Kidney tubule cell (primary cell): ENCODE data around the gene LRWD1.
"Not testable (repeated sequence)": the region's sequence is repeated elsewhere in the genome, so short reads cannot be mapped to it uniquely, and the experiment has no call there.

Experiments
- DNase-seq: peaks from one replicate; pipeline ENCODE4 v3.0.0-alpha.2; 2018; ENCODE audit warnings: low spot score

The LRWD1 gene

DNA sequence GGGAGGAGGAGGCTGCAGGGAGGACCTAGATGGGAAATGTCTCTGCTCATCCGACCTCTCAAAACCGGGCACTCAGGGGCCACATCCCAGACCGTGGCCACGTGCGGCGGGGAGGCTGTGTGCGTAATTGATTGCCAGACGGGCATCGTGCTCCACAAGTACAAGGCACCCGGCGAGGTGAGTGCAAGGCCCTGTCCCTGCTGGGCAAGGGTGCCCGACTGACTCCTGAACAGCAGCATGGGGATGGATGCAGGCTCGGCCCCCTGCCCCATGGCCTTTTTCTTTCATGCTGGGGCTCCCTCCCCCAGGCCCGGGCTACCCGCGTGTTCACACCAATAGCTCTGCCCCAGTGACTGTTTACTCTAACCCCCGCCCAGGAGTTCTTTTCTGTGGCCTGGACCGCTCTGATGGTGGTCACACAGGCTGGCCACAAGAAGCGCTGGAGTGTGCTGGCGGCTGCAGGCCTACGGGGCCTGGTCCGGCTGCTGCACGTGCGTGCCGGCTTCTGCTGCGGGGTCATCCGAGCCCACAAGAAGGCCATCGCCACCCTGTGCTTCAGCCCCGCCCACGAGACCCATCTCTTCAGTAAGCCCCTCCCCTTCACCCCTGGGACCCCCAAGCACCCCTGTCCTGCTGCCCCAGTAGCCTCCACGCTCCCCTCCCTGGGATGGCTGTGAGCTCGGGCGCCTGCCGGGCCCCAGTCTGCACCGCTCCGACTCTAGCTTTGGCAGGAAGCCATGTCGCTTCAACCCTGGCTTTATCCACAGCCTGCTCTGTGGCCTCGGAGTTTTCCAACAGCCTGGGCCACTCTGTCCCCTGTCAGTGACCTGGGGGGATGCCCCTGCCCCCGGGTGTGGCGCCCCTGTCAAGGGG is 3.9 kb downstream of the LRWD1 start:
- no peak for DNase-seq

DNA sequence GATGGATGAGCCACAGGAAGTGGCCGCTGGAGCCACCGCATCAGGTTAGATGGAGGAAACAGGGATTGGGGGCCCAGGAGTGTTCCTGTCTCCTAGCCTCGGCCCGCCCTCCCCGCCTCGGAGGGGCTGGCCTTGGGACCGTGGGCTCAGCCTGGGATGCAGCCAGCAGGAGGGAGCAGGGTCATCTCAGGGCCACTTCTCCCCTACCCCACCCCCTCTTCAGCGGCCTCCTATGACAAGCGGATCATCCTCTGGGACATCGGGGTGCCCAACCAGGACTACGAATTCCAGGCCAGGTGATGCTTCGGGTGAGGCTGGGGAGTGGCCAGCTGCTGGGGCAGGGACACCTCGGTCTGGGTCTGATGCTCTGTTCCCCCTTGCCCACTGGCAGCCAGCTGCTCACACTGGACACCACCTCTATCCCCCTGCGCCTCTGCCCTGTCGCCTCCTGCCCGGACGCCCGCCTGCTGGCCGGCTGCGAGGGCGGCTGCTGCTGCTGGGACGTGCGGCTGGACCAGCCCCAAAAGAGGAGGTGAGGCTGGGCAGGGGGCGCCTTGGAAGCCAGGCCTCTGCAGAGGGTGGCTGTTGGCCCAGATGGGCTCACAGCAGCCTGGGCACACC is 4.7 kb downstream of the LRWD1 start:
- DNase-seq, result no peak

DNA sequence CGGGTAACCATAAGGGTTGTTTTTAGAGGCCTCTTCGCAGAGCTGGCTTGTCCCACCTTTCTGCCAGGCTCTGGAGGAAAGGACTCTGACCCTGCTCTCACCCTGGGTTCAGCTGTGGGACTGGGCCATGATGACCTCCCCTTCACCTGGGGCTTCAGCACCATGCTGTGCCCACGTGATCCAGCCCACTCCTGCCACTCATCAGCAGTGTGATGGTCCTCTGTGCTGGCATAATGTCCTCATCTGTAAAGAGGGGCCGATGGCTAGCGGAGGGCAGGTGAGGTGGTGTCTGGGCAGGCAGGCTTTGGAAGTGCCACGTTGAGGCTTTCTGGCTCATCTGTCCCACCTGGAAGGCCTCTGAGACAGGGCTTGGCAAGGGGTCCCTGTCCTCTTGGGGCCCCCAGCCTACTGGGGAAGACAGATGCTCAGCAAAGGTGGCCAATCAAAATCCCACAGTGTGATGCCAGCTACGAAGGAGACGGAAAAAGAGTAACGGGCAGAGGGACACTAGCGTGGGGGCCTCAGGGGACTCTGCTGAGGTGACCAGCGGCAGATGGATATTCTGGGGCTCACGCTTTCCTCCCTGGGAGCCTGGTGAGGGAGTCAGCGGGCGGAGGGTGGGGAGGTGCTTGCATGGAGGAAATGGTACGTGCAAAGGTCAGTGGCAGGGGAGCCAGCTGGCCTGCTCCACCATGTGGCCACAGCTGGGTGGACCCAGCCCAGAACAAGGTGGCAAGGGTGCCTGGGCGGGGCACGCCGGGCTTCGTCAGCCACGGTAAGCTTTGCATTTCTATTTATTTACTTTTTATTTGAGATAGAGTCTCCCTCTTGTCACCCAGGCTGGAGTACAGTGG is 5.4 kb downstream of the LRWD1 start:
- DNase-seq, result no peak

DNA sequence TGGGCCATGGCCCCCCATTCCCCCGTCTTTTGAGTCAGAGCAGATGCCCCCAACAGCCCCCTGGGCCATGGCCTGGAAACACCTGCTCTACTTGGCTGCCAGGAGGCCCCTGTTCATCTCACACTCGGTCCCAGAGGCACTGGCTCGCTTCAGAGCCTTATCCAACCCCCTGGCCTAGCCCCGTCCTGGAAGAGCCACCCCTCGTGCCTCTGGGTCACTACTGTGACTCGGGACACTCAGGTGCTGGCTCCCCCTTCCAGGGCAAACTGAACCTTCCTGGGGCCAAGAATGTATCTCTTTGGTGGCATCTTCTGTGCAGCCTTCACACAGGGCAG is 7.0 kb downstream of the LRWD1 start:
- DNase-seq, result no peak

DNA sequence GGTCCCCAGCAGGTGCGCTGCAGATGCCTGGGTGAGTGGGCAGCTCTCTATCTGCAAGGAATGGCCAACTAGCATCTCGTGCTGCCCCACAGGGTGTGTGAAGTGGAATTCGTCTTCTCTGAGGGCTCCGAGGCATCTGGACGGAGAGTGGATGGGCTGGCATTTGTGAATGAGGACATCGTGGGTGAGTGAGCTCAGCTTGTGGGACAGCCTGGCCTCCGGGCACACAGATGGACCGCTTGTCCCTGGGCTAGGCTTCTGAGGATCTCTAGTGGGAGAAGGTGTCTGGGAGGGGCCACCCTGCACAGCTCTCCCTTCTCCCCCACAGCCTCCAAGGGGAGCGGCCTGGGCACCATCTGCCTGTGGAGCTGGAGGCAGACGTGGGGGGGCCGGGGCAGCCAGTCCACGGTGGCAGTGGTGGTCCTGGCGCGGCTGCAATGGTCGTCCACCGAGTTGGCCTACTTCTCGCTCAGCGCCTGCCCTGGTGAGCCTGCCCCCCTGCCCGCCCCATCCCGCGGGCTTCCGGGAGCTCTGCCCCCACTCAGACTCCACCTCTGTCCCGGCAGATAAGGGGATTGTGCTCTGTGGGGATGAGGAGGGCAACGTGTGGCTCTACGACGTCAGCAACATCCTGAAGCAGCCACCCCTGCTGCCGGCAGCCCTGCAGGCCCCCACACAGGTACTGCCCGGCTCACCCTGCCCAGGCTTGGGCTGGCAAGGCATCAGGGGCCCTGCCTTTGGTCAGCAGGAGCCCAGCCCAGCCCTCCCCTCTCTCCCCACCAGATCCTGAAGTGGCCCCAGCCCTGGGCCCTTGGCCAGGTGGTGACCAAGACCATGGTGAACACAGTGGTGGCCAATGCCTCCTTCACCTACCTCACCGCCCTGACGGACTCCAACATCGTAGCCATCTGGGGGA is 7.6 kb downstream of the LRWD1 start:
- no peak for DNase-seq

DNA sequence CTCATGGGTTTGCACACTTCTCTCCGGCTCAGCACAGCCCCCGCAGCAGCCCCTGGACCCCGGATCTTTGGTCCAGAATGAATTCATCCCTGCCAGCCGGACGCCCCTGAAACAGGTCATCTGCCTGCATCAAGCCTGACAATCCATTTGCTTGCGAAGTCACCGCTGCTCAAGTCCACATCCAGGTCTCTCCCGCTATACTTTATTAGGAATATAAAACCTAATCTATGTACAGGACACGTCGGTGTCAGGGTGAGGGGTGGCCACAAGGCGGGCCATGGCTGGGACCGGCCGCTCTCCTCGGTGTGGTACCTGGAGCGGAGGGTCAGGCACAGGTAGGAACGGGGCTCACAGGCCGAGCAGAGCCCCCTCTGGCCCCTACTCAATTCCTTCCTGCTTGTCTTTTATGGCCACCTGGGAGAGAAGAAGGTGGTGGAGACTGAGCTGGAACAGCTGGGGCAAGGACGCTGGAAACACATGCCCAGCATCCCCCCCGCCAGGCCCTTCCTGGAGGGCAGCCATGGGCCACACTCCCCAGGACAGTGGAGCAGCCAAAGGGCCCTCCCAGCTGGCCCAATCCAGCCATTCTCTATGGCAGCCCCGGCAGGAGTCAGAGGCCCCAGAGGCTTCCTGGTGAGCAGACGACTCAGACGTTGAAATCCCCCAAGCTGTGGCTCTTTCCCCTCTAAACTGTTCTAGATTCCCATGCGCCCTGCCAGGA is 8.6 kb downstream of the LRWD1 start:
- no peak for DNase-seq

DNA sequence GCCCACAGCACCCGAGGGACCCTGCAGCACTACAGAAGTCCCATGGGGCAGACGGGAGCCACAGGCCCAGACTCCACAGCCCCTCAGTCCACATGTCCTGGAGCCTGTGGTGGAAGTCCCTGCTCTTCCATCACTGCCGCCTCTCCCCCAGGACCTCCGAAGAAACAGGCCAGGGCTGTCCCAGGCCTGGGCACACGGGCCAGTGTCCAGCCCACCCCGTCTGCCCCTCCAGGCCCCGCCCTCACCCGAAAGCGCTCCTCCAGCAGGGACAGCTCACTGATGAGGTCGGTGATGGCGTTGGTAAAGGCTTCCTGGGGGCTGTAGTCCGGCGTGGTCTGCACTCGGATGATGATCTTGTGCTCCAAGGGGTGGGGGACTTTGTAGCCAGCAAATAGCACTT is 9.3 kb downstream of the LRWD1 start:
- not testable (repeated sequence) for DNase-seq

DNA sequence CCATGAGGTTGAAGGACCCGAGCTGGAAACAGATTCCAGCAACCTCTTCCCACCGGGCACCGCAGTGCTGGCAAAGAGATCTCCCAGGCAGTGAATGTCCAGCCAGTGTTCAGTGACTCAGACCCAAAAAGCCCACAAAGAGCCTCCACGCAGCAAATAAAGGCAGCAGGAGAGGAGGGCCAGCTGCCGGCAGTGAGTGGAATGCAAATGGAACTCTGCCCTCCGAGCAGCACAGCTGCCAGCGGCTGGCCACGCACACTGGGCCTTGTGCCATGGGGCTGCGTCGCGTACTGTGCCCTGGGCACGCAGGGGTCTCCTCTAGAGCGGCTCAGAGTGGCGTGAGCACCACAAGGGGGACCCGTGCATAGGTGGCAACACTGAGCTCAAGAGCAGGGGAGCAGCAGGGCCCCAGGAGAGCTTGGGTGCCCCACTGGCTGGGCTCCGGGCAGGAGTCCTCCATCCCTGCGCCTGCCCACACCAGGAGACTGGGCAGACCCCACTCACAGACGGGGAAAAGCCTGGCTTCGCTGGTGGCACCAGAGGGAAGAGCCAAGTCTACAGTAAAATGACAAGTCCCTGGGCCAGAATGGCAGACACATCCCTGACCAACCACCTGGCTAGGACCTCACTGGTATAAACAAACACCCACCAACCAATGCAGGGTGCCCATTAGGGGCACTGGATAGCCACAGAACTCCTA is 10.1 kb downstream of the LRWD1 start:
- not testable (repeated sequence) for DNase-seq

DNA sequence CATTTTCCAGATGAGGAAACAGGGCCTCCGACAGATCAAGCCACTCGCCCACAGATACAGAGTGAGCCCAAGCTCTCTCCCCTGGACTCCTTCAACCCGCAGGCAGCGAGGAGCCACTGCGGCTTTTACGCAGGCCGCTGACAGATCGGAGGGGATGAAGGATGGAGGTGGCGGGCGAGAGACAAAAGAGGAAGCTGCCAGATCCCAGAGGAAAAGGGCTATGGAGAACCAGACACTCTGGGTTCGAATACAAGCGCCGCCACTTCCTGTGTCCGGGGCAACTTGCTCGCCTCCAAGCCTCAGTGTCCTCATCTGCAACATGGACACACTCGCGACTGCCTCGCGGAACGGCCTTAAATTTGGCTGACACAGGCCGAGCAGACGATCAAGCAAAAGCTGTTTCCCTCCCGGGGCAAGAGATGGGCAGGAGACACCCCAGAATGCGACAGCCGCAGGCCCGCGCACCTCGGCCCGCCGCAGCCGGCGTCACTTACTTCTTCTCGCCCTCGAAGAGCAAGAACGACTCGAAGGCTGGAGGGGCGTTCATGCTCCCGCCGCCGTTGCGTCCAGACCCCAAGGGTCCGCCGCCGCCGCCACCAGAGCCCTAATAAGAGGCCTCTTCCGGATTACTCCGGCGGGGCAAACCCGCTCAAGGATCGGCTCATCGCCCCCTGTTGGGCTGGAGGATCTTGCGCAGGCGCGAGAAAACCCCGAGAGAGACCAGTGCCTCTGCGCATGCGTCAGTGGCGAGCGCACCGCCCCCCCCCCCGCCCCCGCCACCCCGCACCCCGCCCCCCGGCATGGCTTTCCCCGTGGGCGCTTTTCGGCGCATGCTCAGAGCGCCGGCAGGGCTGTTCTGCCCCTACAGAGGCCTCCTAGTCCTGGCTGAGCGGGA is 13.8 kb downstream of the LRWD1 start, which contains the start of gene POLR2J:
Gene POLR2J (minus strand): TSS at position 609 of the 895 bp plus-strand sequence. CDS start 62 bp downstream, at position 547.
- peak; percentile 83 for DNase-seq

DNA sequence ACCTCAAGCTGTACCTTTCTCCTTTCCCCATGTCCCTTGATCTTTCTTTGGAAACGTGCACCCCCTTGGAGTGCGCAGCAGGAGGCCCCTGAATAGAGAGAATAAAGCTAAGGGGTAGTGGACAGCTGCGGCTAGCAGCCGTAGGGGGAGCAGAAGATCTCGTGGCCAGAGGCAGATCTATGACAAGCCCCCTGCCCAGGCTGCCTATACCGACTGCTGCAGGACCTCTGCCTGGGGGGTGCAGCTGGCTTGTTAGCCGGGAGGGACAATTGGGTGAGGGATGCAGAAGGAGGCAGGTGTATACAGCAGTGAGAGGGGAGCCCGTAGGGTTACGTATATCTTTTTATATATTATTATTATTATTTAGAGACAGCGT is 14.4 kb downstream of the LRWD1 start:
- DNase-seq, result not testable (repeated sequence)

DNA sequence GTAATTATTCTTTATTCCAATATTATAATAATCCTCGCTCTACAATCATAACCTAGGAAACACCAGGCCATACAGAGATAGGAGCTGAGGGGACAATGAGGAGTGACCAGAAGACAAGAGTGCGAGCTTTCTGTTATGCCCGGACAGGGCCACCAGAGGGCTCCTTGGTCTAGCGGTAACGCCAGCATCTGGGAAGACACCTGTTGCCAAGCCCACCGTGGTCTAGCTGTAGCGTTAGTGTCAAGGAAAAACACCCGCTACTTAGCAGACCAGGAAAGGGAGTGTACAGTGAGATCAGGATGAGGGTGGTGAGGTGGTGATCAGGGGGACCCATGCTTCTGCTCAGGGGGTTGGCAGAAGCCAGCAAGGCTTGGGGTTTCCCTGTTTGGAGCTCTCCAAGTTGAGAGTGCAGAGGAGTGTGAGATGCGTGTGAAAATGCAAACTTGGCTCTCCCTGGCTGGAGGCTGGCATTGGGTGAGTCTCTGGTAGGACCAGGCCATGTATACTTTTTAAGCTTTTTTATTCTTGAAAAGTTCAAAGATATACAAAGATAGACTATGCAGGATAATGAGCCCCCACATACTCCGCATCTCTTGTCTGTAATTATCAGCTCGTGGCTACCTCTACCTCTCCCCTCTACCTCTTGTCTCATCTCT is 15.3 kb downstream of the LRWD1 start:
- not testable (repeated sequence) for DNase-seq

DNA sequence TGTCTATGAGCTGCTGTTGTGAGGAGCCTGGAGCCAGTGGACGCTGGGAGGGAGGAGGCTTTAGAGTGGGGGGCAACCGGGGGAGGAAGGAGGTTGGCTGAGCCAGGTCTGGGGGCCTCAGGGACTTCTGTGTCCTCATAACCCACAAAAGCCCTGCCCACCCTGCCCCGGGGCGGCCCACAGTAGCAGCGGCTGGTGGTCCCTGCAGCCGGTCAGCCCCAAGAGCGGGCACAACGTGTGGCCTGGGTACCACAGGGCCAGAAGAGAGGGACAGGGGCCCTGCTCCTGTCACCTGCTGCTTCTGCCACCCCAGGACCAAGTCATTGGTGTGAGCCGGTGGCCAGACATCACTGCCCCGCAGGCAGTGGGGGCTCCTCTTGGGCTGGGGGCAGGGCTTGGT is 17.2 kb downstream of the LRWD1 start:
- not testable (repeated sequence) for DNase-seq

DNA sequence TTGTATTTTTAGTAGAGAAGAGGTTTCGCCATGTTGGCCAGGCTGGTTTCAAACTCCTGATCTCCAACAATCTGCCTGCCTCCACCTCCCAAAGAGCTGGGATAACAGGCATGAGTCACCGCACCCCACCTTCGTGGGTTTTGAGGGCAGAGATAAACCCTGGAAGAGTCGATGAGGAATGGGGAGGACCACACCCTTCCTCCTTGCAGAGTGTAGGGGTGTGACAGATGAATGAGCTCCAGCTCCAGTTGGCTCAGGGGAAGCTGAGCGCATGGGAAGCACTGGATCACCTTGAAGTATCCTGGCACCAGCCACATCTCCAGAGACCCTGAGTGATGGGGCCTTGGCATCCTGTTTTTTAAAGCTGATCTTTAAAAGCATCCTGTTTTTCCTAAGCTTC is 19.5 kb downstream of the LRWD1 start:
- DNase-seq, result not testable (repeated sequence)

DNA sequence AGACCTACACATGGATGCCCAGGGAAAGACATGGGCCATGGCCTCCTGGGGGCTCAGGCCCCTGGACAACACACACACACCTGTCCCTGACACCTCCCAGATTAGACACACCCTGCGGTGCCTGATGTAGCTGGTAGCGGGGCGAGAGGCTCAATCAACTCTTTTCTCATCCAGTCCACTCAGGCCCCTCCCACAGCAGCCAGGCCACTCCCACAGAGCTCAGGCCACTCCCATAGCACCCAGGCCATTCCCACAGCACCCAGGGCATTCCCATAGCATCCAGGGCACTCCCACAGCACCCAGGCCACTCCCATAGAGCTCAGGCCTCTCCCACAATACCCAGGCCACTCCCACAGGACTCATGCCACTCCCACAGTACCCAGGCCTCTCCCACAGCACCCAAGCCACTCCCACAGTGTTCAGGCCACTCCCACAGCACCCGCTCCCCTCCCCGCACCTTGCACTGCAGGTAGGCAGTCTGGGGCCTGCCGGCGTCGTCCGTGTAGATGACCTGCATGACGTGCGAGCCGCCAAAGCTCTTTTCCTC is 25.8 kb downstream of the LRWD1 start:
- DNase-seq, result not testable (repeated sequence)

DNA sequence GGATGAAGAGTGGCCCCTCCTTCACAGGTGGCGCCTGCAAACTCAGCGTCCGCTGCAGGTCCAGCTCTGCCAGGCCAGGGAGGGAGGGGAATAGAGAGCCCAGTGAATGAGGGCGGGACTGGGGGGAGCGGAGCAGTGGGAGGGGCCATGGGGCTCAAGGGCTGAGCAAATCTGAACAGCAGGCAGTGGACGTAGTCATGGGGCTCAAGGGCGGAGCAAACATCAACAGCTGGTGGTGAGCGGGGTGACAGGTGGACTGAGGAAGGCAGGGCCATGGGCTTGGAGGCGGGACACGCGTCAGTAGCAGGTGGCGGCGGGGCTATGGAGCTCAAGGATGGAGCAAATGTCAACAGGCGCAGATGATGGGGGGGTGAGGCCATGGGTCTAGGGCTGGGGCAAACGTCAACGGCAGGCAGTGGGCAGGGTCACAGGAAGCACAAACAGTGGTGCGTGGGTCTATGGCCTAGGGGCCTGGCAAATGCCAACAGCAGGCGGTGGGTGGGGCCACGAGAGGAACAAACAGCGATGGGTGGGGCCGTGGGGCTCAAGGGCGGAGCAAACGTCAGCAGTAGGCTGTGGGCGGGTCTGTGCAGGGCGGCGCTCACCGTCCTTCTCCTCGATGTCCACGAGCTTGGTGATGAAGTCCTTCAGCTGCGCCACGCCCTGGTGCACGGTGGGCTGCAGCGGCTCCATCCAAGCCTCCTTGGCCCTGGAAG is 28.6 kb downstream of the LRWD1 start:
- DNase-seq, result not testable (repeated sequence)

DNA sequence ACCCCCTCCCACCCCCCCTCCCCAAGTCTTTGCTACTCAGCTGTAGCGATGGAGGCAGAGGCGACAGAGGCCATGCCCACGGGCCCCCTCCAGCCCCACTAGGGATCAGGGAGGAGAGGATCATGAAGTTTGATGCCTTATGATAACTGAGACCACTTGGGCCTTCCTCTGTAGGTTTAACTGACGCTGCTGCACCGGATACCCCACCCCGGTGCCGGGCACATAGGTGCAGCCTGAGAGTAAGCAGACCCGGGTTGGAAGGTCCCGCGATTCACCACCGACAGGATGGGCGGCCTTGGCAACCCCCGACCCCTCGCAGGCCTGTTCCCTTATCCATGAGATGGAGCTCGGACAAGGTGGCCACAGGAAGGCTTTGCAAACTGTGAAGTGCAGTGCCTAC is 29.2 kb downstream of the LRWD1 start:
- DNase-seq, result not testable (repeated sequence)

DNA sequence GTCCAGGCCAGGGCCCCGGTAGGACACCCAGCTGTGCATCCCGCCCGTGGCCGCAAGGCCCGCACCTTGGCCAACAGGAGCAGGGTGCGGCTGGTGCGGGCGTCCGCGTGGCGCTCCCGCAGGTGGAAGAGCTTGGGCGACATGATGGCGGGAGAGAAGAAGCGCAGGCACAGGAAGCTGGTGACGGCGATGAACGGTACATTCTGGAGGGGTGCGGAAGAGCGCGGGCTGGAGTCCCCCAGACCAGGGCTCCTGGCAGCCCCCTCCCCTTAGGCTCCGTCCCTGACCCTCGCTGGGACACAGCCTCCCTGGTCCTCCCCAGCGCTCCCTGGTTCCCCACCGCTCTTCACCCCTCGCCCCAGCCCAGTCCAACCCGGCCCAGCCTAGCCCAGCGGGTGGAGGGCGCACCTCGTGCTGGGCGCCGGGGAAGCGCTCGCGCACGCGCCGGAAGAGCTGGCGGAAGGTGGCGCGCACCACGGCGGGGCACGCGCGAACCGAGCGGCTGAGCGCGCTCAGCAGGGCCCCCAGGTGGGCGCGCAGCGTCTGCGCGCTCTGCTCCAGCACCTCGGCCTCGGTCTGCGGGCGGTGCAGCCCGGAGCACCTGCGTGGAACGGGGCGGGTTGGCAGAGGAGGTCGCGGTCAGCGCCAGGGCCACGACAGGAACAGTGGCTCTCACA is 29.8 kb downstream of the LRWD1 start:
- not testable (repeated sequence) for DNase-seq
